NOMO-1 (cell line): Measurements from ENCODE around the gene MAPRE2.

Experiments
- DNase-seq, 2 experiments: peaks; one replicate each; lab custom pipeline; 2025; ENCODE audit not compliant: unreplicated experiment in 2 of 2; lab: John Stamatoyannopoulos, UW

Gene MAPRE2

DNA sequence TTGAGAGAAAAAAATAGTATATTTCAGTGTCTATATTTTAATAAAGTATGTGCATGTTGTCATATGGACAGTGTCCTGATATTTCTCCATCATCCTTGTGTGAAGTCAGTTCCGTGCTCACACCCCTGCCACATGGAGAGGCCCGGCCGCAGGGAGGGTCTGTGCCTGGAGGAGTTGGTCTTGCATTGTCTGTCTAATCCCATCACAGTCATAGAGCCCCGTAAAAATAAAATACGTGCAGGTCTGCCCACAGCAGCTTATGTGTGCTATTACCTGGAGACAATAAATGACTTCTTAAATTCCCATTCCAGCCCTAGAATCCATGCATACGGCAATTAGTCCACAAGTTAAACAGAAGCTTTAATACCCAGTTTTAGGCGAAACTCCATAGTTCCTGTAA, 20.1 kb downstream of the MAPRE2 start:
- DNase-seq: no peak

DNA sequence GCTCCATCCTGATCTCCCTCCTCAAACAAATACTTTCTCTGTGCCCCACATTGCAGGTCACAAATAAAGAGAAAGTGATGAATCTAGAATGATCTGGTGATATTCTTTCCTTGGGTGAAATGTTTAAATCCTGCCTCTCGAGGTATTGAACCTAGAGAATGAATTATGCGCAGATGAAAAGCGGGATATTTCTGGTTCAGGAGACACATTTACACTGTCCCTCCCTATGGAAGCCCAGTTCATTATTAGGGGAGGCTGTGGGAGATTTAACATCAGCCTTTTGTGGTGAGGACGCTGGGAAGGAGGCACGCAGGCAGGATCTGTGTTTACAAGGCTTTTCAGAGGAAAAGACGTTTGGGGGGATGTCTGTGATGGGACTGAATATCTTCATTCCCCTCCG, 20.6 kb downstream of the MAPRE2 start:
- DNase-seq: no peak

DNA sequence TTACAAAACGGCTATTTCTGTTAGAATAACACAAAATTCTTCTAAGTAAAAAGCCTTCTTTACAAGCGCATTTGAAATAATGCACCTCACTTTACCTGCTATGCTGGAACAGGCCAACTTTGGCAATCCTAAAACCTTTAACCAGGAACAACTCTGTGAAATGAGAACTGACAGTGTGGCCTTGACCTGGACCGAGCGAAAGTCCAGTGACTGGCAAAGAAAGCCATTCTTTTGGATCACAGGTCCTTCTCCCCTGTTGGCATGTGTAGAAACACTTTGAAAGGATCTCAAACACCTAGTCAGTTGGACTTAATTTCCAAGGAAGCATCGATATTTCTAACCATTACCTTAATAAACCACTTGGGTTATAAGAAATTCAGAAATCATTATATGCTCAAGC, 21.2 kb downstream of the MAPRE2 start:
- DNase-seq: no peak

DNA sequence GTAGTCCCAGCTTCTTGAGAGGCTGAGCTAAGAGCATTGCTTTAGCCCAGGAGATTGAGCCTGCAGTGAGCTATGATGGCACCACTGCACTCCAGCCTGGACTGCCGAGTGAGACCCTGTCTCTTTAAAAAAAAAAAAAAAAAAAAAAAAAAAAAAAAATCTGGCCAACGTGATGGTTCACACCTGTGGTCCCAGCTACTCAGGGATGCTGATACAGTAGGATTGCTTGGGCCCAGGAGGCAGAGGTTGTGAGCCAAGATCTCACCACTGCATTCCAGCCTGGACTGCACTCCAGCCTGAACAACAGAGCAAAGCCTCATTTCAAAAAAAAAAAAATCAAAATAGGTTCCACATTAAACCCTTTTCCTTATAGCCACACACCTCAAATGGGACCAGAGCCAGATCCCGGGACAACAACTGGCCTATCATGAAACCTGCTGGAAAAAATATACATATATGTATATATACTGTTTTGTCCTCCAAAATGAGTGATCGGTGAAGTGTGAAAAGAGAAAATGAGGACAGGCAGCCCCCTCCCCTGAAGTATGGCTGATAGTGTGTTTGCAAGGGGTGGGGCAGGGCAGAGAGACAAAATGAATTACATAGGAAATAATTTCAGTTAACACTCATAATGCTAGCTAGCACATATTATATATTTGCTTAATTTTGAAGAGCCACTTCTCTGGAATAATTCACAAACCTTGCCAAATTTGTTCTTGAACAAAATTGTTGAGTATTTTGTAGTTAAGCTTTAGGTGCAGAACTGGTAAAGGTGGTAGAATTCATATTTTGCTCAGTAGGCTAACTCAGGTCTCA, 22.9 kb downstream of the MAPRE2 start:
- no peak for DNase-seq

DNA sequence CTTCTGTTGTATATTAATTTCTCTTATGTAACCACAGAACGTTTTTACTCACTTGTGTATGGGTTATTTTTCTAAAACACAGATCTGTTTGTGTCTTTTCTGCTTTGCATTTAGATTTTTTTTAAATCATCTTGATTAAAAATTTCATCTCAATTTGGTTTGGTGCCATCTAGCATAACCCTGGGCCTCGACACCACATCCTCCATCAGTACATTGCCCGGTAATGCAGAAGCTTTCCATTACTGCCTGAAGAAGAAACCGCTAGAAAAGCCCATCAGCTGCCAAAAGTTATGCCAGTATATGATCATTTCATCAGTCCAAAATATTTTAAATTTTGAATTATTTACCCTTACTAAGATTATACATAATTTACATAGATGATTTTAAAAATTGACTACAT, 26.2 kb downstream of the MAPRE2 start:
- DNase-seq: no peak

DNA sequence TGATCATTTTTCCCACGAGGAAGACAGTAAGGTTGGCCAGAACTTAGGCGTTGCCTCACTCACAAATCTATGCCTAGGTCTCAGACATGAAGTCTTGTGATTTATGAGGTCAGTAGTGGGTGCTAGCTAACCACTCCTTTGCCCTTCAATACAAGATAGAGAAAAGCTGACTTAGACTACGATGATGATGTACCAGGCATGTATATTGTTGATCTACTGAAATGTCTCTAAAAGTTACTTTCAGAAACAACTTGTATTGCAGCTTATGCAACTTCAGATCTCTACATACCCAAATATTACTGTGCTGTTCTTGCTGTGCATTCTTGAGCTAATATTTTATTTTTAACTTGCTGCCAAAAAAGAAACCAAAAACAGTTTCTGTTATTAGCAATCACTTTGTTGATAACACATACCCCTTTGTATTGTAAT, 30.6 kb downstream of the MAPRE2 start:
- no peak for DNase-seq

DNA sequence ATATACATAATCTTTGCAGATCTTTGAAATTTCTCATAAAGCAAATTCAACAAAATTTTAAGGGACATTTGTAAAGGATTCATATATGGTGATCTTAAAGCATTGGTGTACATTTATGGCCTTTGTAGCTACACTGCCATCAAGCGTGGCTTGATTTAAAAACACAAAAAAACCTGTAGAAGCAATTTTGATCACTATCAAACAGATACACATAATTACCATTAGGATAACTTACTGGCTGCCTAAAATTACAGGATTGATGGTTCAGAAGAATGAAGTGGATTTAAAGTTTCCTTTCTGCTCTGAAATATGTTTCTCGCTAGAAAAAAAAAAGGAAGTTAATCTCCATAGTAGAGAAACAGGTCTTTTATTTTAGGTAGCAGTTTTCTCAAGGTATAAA, 31.4 kb downstream of the MAPRE2 start:
- peak in 1 of 2 experiments; percentile 24 for DNase-seq

DNA sequence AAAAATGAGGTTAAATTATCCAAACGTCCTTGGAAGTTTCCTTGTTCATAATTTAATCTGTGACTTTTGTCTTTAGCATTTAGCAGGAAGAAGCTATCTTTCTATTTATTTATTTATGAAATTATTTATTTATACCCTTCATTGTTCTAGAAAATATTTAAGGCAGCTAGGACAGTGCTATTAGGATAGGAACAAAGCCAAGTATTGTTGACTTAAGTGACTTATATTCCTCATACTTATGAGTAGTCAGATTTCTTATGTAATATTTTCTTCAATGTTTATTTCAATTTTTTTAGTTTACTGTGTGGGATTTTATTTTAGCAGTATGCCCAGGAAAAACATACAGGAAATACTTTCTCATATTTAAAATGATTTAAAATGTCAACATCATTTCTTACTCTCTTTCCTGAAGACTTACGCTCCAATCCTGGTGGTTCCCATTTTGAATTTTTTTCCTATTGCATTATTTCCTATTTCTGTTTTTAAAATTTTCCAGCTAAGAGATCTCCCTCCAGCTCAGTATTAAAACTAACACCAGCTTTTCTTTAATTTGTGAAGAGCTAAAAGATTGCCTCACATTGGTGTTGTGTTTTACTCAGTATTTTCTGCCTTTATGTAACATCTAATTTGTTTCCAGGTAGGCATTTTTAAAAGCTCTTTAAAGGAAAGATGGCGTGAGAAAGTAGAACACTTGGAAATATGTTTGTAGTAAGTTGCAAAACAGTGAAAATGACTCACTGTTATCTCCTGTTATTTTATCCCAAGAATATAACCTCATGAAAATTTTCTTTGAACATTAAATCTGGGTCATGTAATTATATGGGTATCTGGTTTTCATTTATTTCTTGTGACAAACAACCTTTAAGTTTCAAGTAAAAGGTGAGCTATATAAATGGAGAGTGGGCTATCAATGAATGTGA, 32.2 kb downstream of the MAPRE2 start:
- no peak for DNase-seq

DNA sequence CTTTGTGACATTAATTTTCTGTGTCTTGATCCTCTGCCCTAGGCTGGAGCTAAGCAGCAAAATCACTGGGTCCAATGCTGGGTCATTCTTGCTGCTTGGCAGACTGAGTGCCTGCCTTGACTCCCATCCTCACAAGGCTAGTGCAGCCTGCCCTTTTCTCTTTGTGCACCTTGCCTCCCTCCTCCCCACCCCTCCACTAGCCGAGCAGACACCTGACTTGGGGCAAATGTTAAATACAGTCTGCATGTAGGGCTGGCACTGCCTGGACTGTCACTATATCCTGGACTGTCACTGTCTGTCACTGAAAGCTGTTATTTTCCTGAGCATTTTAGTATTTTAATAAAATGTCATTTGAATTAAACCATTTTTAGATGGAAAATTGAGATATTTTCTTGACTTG, 33.4 kb downstream of the MAPRE2 start:
- no peak for DNase-seq

DNA sequence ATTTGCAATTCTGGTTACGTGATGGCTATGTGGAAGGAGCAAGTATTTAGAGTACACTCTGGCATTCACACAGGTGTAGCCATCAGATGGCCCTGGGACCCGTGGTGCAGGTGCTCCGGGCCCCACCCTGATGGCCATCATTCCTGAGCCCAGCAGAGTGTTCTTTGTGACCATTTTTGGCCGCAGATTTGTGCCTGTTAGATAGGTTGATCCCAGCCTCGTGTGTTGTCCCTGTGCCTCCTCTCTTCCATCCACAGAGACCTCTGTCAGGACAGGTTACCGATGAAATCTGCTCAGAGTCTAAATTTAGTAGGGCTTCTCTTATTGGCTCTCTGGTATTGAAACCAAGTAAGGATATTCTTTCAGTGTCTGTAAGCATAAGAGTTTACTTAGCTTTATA, 33.9 kb downstream of the MAPRE2 start:
- DNase-seq: no peak

DNA sequence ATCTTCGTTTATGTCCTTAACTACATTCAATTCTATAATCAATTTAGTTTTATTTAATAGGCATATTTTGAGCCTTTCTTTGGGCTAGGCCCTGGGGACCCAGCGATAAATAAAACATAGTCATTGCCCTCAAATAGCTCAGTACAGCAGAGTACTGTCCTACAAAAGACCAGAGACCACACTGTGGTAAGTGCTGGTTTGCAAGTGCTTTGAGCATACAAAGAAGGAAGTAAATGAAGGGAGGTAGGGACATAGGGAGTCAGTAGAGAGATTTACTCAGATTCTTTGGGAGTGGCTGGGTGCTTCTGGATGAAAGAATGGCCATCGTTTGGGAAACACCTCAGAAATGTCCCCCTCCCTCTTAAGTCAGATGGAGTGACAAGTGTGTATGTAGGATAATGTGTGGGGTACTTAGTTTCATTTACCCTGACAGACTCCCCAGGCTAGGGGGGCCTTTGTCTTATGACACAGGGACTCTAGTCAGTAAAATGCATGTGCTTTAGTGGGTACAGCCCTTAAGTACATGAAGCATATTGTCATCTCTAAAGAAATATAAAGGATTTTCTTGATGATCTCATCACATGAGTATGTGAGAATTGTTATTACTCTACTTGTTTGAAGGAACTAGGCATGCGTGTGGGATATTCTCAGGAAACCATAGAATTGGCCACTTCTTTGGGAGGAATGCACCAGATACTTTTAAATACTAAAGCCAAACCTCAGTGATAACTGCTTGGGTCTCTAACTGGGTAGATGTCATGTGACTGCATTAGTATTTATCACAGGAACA, 35.1 kb downstream of the MAPRE2 start:
- no peak for DNase-seq

DNA sequence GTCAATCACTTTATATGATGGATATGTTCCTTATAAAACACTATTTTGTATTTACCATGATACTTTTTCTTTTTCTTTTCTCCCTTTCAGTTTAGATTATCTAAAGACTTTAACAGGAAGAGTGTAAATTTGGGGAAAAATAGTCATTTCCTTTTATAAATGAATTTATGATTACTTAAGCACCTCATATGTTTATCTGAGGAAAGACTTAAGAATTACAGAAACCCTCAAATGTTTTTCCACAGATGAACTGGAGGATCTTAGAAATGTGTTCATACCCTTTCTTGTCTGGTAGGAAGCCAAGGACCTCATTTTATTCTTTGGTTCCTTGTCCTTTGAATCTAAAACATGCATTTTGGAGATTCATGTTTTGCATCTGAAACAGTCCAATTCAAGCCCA, 36.7 kb downstream of the MAPRE2 start:
- DNase-seq: no peak

DNA sequence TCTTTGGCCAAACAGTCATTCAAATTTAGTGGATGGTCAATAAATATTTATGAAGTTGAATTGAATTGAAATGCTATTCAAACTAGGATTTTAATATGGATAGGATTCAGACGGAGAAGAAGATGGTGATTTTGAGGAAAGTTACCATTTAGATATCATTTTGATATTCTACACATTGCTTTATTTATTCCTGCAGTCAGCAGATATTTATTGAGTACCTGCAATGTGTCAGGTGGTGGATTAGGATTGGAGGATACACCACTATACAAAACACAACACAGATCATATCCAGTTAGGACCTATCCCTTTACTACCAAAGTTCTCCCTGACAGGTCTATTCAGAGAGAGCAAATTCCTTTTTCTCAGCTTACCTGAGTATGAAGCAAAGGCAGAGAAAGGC, 38.8 kb downstream of the MAPRE2 start:
- no peak for DNase-seq

DNA sequence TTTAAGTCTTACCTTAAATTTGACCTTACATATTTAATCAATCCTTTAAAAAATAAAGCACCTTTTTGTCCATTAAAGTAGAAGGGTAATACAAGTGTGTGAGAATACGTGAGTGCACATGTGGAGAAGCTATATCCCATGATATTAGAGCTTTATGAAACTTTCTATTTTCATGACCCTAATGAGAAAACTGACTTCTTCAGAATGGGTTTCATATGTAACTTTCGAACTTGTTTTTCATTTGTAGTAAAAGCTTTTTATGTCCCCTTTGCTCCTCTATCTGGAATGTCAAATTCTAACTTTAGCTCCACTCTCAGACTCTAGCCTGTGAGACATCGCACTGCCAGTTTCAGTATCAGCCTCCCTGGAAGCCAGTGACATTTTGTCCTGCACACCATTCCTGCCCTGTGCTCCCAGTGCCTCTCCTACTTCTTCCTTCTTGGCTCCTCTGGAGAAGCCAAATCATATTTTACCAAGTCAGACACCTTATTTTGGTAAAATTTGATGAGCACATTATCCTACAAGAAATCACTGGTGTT, 42.0 kb downstream of the MAPRE2 start:
- no peak for DNase-seq

DNA sequence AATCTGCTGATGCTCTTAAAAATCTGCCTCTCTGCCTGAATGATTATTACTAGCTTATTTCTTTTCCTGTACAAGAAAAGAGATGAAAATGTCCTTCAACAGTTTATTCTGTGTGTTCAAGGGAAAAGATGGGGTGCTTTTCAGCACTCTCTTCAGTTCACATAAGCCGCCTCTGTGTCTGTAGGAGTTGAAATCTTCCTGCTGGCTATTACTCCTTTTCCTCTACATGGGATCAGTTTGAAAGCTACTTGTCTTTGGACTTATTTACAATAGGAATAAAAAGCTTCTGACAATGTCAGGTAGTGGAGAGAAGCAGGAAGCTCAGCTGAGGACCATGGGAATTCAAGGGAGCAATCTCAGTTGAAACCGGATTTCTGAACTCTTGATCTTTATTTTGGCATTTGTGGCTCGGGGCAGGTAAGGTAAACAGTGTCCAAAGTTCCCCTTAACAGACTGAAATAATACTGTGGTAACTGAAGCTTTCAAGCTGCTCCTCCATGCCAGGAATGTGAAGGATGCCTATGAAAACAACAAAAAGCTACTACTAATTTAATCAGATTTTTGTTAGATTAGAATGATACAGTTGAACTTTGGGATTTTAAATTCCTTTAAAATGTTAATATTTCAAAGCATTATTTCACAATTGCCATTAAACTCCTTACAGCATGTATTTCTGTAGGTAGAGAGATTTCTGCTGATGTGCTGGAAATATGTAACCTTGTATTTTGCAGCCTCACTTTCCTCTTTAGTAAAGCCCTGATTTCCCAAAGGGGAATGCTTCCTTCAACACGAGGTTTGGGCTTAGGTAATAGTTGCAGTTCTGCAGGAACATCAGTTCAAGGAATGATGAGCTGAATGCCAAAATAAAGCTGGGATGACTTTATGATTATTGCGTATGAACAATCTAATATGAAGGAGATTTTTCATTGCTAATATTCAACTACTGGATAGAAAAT, 43.6 kb downstream of the MAPRE2 start:
- DNase-seq: no peak

DNA sequence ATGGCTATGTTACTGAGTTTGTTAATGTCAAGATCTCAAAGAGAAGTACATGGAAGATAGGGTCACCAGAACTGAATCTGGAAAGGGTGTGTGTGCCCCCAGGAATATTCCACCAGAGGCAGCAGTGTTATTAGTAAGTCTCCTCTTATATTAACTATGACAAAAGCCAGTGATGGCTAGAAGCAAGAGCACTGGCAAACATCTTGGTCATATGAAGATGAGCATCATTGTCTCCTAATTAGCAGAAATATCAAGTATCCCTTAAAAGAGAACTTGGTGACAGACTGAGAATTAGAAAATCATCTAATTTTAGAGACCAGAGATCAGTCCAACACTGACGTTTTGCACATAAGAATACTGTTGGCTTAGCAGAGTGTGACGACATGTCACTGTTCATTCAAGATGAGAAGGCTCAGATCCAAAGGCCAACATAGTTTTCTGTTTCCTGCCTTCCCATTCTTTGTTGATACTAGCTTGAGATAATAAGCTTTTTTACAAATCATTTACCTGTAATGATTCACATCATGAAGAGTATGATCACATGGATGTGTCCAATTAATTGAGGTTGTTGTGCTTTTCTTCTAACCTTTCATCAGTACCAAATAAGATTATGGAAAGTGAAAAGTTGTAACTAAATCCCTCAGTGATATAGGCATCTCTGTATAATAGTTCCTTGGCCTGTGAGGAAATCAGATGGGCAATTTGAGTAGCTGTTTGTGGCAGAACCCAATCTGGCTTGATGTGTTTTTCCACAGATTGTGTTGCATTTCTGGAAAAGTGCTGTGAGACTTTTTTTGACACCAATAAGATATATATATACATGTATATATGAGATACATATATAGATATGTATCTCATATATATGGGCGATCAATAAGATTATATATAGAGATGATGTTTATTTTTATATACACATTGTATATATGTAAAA, 44.5 kb downstream of the MAPRE2 start:
- DNase-seq: no peak

DNA sequence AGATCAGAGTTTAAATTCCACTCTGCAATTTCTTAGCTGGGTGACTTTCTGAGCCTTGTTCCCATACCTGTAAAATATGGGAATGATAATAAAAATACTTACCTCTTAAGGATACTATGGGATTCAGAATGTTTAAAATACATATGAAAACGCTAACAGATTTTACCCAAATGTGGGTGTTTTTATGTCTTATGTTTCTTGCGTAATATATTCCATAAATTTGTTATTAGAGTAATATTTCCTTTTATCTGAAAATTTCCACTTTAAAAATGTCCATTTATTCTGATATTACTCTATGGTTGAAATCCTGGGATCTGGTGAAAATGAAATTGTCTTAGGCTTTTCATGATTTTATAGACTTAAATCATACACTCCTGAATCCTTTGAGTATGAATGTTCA, 45.5 kb downstream of the MAPRE2 start:
- no peak for DNase-seq

DNA sequence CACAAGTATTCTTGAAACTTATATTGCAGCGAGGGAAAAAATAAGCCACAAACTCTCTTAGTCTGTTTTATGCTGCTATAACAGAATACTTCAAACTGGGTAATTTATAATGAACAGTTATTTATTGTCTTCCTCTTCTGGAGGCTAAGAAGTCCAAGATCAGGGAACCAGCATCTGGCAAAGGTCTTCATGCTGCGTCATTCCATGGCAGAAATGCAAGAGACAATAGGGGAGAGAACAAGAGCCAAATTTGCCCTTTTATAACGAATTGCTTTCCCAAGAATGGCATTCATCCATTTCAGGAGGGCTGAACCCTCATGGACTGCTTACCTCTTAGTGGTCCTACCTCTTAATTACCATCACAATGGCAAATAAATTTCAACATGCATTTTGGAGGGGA, 46.5 kb downstream of the MAPRE2 start:
- DNase-seq: no peak

DNA sequence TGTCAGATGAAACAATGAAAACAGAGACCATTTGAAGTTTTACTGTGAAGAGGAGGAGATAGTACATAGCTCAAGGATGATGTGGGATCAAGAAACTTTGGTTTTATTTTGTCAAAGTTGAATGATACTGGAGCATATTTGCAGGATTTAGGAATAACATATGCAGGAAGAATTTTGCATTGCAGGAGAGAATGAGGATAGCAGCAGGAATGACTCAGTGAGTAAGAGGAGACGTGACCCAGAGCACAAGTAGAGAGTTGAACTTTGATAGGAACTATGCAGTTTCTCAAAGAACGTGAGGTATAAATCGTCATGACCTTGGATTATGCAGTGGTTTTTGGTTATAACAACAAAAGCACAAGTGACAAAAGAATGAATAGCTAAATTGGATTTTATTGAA, 47.7 kb downstream of the MAPRE2 start:
- no peak for DNase-seq
